ENCODE results near the gene PLK1. TPM values are rescaled to one million over a fixed set of nuclear protein-coding genes. Genes with fewer than 3 reads are reported as not detected.

Gene PLK1
- total and polyA plus RNA-seq, 2 of the 4 experiments (the other 2 are of a cell fraction) = 19.4 to 59.0 TPM

GRCh38 chr16:23694265-23694643 is 15.6 kb downstream of the PLK1 start:
- CTCF ChIA-PET = interaction anchor here (0.6 kb wide), 1 partner anchor 834 kb away, joined by 3 read pairs; no protein-coding TSS in a partner anchor
- Histone ChIP-seq H3K4ac (ENCODE audit: low read depth, low read length) (no peak overlapping the region), H2AK5ac (ENCODE audit: low read depth, low read length) (no peak overlapping the region), H3K4me2 (ENCODE audit: low read depth, low read length) (peak overlapping the region; percentile 50; the same call in 1 of the 2 replicates), H2AFZ (replicated peaks; ENCODE audit: low read length, poor library complexity) (peak overlapping the region; percentile 94), H2AK9ac (replicated peaks; ENCODE audit: low read depth, low read length, poor library complexity) (no peak overlapping the region), H3K4me3 (ENCODE audit: insufficient read depth, low read depth, low read length) (no peak overlapping the region), H3K9me3 (ENCODE audit: control insufficient read depth, insufficient read depth, low read length) (no peaks in the 10 kb centered on the region), H3K36me3 (ENCODE audit: control insufficient read depth, insufficient read depth, low read length) (peaks cover 18% of the 10 kb centered on the region), H3K56ac (ENCODE audit: extremely low read depth, insufficient read depth, low read length) (no peak overlapping the region), H3K18ac (ENCODE audit: low read depth, low read length) (no peak overlapping the region; the same call in 1 of the 2 replicates), H2BK15ac (ENCODE audit: low read depth, low read length) (no peak overlapping the region), H4K5ac (ENCODE audit: low read depth, low read length) (peak overlapping the region; percentile 74), H3K9me1 (ENCODE audit: insufficient read depth, low read length) (peaks cover 4% of the 10 kb centered on the region; the same call in 1 of the 2 replicates), H3K27me3 (ENCODE audit: control insufficient read depth, insufficient read depth, low read length) (no peaks in the 10 kb centered on the region), H3K4me1 (ENCODE audit: control insufficient read depth, insufficient read depth, low read length) (peaks cover 11% of the 10 kb centered on the region), H2BK5ac (ENCODE audit: low read depth, low read length, poor library complexity, severe bottlenecking) (no peak overlapping the region), H4K91ac (ENCODE audit: insufficient read depth, low read depth, low read length) (peak overlapping the region; percentile 41; the same call in 1 of the 2 replicates), H3K14ac (replicated peaks; ENCODE audit: low read depth, low read length) (peak overlapping the region; percentile 44), H3K27ac (ENCODE audit: insufficient read depth, low read length) (no peak overlapping the region; the same call in 1 of the 2 replicates), H4K20me1 (ENCODE audit: insufficient read depth, low read length) (no peaks in the 10 kb centered on the region), H3K23ac (ENCODE audit: low read depth, low read length) (peak overlapping the region; percentile 17; the same call in 1 of the 2 replicates), H2BK120ac (ENCODE audit: low read depth, low read length) (no peak overlapping the region), H3K9ac (ENCODE audit: low read depth, low read length) (0 out of 2 replicates have a peak overlapping the region, but pooled peaks have one; percentile 9), H2BK20ac (ENCODE audit: low read depth, low read length) (no peak overlapping the region), H3K79me1 (ENCODE audit: low read depth in 1 of 2, low read length in 2 of 2) (peaks cover 0 to under 1% of the 10 kb centered on the region in 2 experiments; a peak in 2 of 4 replicates), H4K8ac (ENCODE audit: low read depth in 2 of 2, low read length in 2 of 2) (peak overlapping the region; percentile 63 to 78; a peak in 3 of 4 replicates)
- TF ChIP-seq RFX5 (IDR thresholded peaks at IDR 0.05; ENCODE audit: low read depth, low read length) (no peak), RCOR1 (IDR thresholded peaks at IDR 0.05; ENCODE audit: insufficient replicate concordance, low read length) (no peak), POLR2A (IDR thresholded peaks at IDR 0.05; ENCODE audit: low read depth, low read length) (no peak), ELK1 (IDR thresholded peaks at IDR 0.05; ENCODE audit: borderline replicate concordance, low read depth, low read length) (no peak), FOS (IDR thresholded peaks at IDR 0.05; ENCODE audit: low read depth, low read length) (no peak), CEBPB (IDR thresholded peaks at IDR 0.05; ENCODE audit: low read depth, low read length) (no peak), RAD21 (IDR thresholded peaks at IDR 0.05; ENCODE audit: low read length) (no peak), NFE2L2 (IDR thresholded peaks at IDR 0.05; ENCODE audit: low read depth, low read length) (no peak), USF2 (IDR thresholded peaks at IDR 0.05; ENCODE audit: low read depth, low read length) (no peak), MXI1 (IDR thresholded peaks at IDR 0.05; ENCODE audit: borderline replicate concordance, low read depth, low read length) (no peak), CHD1 (IDR thresholded peaks at IDR 0.05; ENCODE audit: low read depth, low read length) (no peak), MAFK (IDR thresholded peaks at IDR 0.05; ENCODE audit: low read depth, low read length) (no peak), MAZ (IDR thresholded peaks at IDR 0.05; ENCODE audit: borderline replicate concordance, low read depth, low read length) (no peak), SMC3 (IDR thresholded peaks at IDR 0.05; ENCODE audit: low read depth, low read length) (no peak), BHLHE40 (IDR thresholded peaks at IDR 0.05; ENCODE audit: low read depth, low read length) (no peak)
- TF ChIP-seq, protein P1, sequence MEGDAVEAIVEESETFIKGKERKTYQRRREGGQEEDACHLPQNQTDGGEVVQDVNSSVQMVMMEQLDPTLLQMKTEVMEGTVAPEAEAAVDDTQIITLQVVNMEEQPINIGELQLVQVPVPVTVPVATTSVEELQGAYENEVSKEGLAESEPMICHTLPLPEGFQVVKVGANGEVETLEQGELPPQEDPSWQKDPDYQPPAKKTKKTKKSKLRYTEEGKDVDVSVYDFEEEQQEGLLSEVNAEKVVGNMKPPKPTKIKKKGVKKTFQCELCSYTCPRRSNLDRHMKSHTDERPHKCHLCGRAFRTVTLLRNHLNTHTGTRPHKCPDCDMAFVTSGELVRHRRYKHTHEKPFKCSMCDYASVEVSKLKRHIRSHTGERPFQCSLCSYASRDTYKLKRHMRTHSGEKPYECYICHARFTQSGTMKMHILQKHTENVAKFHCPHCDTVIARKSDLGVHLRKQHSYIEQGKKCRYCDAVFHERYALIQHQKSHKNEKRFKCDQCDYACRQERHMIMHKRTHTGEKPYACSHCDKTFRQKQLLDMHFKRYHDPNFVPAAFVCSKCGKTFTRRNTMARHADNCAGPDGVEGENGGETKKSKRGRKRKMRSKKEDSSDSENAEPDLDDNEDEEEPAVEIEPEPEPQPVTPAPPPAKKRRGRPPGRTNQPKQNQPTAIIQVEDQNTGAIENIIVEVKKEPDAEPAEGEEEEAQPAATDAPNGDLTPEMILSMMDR (conservative IDR thresholded peaks at IDR 0.05; ENCODE audit: low read depth, low read length) = no peak
- POLR2A ChIA-PET (ENCODE audit: unreplicated experiment) = no interaction called here
- ATAC-seq (ENCODE audit: low read depth) (no peak), DNase-seq (no peak)
- in situ Hi-C loops (cut with MboI; ENCODE audit: low sequenced_read_pairs) (loop anchor here (25.0 kb wide), 1 partner anchor 818 kb away; no protein-coding TSS in a partner anchor), intact Hi-C loops (cut with micrococcal nuclease) (no loop called here), dilution Hi-C loops (cut with HindIII; ENCODE audit: low sequenced_read_pairs, unreplicated experiment) (no loop called here)
- no CpG with 5 or more reads among the region's 4 CpGs for WGBS, 2 experiments (ENCODE audit: extremely low coverage in 2 of 2, insufficient read length in 1 of 2)
- BruUV-seq (replicated peaks) = no TSS peak

Measured in IMR-90 (cell line).